Gastroesophageal sphincter (tissue), 3 donors: Measurements from ENCODE around the gene PTPRJ.

Source experiments
- CTCF ChIP-seq, 4 experiments: fragments of 200-600 bp in 2 of 4; fragments of 450-650 bp in 2 of 4; sonication (generic) in 1 of 4; IDR thresholded peaks; one replicate each; pipeline ENCODE4 v1.5.1; 2017 to 2019; ENCODE audit warnings: antibody characterized with exemption in 4 of 4, mild to moderate bottlenecking in 2 of 4, moderate library complexity in 2 of 4
- EP300 ChIP-seq: sonication (generic); formaldehyde crosslinking; IDR thresholded peaks from one replicate; pipeline ENCODE4 v1.6.1; 2017; ENCODE audit warnings: antibody characterized with exemption, mild to moderate bottlenecking

- TF ChIP-seq CTCF (IDR thresholded peaks at IDR 0.05) = no peak
- TF ChIP-seq EP300 = no peak
These were observed 86.8 kb downstream of the PTPRJ start for GRCh38 chr11:48066881-48067800.
